ENCODE data around the gene HBEGF. TPM values are rescaled to one million over a fixed set of nuclear protein-coding genes. Genes with fewer than 3 reads are reported as not detected.

Gene HBEGF
- total RNA-seq, 2 donors from 2014 or later, result 32.2 to 60.7 TPM

DNA sequence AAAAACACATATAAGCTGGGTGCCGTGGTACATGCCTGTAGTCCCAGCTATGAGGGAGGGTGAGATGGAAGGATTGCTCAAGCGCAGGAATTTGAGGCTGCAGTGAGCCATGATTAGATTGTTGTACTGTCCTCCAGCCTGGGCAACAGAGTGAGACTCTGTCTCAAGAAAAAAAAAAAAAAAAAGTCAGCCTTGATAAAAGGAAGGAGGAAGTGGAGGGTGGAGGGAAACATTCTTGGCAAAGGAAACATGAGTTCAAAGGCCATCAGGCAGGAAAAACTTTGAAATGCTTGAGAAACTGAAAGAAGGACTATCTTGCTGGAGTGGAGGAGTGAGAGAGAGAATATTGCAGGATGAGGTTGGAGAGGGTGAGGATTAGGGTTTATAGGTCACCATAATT lies 36.9 kb upstream of the HBEGF start:
- Histone ChIP-seq H3K27ac (no peak overlapping the region), H3K4me1 (no peaks in the 10 kb centered on the region), H3K36me3 (no peaks in the 10 kb centered on the region), H3K4me3 (no peak overlapping the region), H3K9me3 (no peaks in the 10 kb centered on the region), H3K27me3 (no peaks in the 10 kb centered on the region)
- TF ChIP-seq, protein P1, sequence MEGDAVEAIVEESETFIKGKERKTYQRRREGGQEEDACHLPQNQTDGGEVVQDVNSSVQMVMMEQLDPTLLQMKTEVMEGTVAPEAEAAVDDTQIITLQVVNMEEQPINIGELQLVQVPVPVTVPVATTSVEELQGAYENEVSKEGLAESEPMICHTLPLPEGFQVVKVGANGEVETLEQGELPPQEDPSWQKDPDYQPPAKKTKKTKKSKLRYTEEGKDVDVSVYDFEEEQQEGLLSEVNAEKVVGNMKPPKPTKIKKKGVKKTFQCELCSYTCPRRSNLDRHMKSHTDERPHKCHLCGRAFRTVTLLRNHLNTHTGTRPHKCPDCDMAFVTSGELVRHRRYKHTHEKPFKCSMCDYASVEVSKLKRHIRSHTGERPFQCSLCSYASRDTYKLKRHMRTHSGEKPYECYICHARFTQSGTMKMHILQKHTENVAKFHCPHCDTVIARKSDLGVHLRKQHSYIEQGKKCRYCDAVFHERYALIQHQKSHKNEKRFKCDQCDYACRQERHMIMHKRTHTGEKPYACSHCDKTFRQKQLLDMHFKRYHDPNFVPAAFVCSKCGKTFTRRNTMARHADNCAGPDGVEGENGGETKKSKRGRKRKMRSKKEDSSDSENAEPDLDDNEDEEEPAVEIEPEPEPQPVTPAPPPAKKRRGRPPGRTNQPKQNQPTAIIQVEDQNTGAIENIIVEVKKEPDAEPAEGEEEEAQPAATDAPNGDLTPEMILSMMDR (IDR thresholded peaks at IDR 0.05), result no peak
- DNase-seq (ENCODE audit: low spot score), result no peak

DNA sequence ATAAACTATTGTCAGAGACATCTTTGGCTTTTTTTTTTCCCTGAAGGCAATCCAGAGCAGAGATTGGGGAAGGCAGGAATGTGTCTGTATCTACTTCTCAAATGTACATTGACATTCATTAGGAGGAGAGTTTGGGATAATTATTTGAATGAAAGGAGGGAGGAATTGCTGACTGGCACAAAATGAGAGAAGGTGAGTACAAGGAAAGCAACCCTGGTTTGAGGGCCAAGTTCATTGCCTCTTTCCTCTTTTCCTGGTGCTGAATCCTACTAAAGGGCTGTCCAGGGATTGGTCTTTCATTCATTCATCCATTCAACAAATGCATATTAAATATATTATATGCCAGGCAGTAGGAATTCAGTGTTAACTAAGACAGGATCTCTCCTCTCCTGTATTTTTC lies 36.5 kb upstream of the HBEGF start:
- no peak for DNase-seq (ENCODE audit: low spot score)
- Histone ChIP-seq H3K36me3 (no peaks in the 10 kb centered on the region), H3K4me3 (no peak overlapping the region), H3K27me3 (no peaks in the 10 kb centered on the region), H3K9me3 (no peaks in the 10 kb centered on the region), H3K27ac (no peak overlapping the region), H3K4me1 (no peaks in the 10 kb centered on the region)
- TF ChIP-seq, protein P1 (IDR thresholded peaks at IDR 0.05), result no peak

DNA sequence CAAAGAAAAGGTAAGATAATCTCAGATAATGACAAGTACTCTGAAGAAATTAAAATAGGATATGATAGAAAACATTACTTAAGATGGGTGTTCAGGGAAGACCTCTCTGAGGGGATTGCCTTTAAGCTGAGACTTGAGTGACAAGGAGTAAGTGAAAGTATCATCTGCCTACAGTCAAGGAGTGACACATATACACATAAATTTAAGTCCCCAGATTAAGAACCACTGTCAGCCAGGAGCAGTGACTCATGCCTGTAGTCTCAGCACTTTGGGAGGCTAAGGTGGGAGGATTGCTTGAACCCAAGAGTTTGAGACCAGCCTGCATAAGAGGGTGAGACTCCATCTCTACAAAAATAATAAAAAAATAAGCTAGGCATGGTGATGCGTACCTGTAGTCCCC lies 35.6 kb upstream of the HBEGF start:
- Histone ChIP-seq H3K36me3 (no peaks in the 10 kb centered on the region), H3K27ac (no peak overlapping the region), H3K27me3 (no peaks in the 10 kb centered on the region), H3K4me3 (no peak overlapping the region), H3K4me1 (no peaks in the 10 kb centered on the region), H3K9me3 (no peaks in the 10 kb centered on the region)
- TF ChIP-seq, protein P1 (IDR thresholded peaks at IDR 0.05), result no peak
- DNase-seq (ENCODE audit: low spot score), result peak; percentile 2

DNA sequence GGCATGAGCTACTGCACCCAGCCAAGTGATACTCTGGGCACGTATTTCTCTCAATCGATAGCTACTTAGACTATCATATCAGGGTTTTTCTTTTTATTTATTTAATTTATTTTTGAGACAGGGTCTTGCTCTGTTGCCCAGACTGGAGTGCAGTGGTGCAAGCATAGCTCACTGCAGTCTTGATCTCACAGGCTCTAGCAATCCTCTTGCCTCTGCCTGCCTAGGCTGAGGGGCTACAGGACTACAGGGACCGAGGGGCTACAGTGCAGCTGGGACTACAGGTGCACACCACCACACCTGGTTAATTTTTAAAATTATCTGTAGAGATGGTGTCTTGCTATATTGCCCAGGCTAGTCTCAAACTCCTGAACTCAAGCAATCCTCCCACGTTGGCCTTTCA lies 34.9 kb upstream of the HBEGF start:
- no peaks in the 10 kb centered on the region for H3K4me1 ChIP-seq
- no peaks in the 10 kb centered on the region for H3K36me3 ChIP-seq
- TF ChIP-seq, protein P1 (IDR thresholded peaks at IDR 0.05), result no peak
- no peaks in the 10 kb centered on the region for H3K9me3 ChIP-seq
- no peak overlapping the region for H3K4me3 ChIP-seq
- H3K27me3 ChIP-seq, result no peaks in the 10 kb centered on the region
- peak; percentile 26 for DNase-seq (ENCODE audit: low spot score)
- no peak overlapping the region for H3K27ac ChIP-seq

DNA sequence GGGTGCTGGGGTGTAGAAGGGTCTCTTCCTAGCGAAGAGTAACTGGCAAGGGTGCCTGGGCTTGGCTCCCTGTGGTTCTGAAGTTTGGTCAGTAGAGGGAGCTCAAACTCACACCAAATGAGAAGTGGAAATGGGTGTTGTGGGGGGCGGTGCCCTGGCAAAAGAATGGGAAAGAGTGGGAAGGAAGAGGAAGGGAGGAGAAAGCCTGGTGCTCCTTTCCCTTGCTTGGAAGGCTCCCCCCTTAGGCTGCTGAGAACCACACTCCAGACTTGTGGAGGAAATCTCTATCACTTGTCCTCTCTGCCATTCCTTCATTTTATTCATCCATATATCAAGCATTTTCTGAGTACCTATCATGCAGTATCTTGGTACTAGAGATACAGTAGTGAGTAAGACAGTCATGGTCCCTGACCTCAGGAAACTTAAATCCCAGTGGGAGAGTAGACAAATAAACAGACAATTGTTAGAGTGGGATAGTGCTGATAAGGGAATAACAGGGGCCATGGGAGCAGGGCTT lies 26.6 kb upstream of the HBEGF start:
- Histone ChIP-seq H3K36me3 (no peaks in the 10 kb centered on the region), H3K27ac (no peak overlapping the region), H3K9me3 (no peaks in the 10 kb centered on the region), H3K27me3 (no peaks in the 10 kb centered on the region), H3K4me3 (no peak overlapping the region), H3K4me1 (peaks cover 0 to 7% of the 10 kb centered on the region in 2 donors)
- peak; percentile 81 for DNase-seq (ENCODE audit: low spot score)
- TF ChIP-seq, protein P1 (IDR thresholded peaks at IDR 0.05), result peak; percentile 86 to 88
